ENCODE measurements around the gene MLLT10.

Gene MLLT10

DNA sequence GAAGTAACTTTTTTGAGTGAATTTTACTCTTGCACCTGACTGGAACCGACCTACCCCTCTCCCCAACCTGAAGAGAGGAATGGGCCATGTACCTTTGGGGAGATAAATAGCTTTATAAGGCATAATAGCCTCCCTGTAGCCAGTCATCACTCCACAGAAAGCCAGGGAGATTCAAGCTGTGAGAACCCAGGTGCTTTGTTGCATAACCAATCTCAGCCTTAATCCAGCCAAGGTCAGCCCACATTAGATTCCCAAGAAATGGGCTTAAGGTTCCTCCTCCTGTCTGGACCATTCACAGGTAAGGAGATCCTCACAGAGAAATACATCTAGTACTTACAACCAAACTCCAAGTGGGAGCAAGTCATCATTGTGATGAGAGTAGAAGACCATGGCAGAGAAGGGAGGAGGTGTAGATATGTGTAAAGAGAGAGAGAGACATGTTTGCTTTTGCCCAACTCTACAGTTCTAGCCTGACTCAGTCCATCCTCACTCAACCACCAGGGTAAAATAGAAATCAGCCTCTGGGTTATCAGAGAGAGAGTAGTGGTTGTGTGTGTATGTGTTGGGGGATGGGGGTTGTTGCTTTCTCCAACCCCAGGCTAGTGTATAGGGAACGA is 32.2 kb upstream of the MLLT10 start:
- DNase-seq (ENCODE audit: low spot score), result no peak

DNA sequence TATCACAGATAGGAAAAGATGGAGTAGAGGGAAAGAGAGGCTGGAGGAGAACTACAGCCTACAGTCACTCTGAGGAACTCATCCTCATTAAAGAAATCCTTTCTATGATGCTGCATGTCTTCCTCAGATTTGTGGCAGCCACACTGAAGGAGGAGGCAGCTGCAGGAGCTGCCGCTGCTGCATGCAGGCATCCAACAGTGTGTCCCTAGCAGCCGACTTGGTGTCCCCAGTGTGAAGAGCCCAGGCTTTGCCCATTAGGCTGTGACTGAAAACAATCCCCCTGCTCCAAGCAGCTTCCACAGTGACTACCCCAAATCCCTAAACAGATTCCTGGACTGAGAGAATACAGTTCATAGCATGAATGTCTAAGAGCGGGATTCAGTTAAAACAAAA is 31.7 kb upstream of the MLLT10 start:
- no peak for DNase-seq (ENCODE audit: low spot score)

DNA sequence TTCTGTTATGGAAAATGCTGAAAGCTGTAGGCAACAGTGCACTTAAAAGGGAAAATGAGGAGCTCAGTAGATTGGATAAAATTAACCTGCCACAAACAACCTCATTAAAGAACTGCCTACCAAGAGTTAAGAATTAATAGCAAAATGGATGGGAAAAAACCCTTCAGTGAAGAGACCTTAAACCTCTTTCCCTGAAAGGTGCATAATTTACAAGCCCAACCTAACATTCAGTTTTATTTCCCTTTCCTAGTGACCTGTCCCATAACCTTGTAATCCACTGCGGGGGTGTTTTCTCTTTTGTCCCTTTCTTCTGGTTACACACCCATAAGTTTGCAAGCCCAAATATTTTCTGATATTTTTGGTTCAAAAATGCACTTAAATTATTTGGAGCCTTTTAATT is 30.5 kb upstream of the MLLT10 start:
- no peak for DNase-seq (ENCODE audit: low spot score)

DNA sequence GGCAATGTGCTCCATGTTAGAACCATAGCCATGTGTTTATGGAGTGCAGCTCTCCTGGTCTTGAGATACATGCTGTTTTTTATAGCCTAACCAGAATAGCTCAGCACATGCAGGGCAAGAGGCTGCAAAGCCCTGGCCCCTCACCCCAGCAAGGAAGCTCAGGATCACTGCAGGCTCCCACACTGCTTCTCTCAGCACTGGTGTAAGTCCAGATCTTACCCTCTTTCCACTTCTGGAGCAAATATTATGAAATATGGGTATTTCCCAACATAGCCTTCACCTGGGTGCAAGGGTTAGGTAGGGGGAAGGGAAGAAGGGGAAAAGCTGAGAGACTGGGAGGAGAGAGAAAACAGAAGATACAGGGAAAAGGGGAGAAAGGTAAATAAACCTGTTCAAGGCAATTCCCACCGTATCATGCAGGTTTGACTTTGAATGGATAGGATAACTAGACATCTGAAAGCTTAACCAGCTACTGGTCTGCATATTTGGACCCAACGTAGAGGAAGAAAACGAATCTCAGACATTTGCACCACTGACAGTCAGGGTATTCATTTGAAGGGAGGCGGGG is 28.2 kb upstream of the MLLT10 start:
- no peak for DNase-seq (ENCODE audit: low spot score)

DNA sequence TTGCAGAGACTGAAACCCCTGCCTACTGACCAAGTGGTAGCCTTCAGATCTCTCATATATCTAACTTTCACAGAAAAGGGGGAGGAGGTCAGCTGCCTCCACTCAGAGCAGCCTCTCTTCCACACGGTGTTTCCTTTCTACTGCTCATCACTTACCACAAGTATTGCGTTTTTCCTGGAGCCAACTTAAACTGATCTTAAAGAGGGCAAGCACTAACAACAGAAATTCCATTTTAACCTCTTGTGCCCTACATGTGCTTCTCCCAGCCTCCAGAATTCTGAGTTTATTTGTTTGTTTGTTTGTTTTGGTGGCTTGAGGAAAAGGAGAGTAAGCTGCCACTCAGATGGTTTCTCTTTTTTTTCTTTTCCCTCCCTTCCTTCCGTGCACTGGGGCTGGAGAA is 27.7 kb upstream of the MLLT10 start:
- no peak for DNase-seq (ENCODE audit: low spot score)

DNA sequence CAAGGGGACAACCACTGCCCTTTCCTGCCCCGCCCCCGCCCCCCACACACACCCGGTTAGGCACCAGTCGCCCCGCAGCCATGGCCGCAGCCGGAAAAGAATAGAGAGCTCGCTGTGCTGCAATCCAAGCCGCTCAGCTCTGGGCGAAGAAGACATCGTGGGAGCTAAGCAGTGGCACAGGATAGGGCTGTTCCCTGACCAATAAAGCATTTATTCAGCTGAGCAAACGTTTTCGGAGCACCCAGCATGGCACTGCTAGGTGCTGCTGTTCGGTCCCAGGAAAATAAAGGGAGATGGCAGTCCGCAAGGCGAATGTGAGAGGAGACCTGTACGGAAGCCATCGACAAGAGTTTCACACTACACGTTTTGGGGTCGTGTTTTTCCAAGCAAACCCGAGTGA is 26.9 kb upstream of the MLLT10 start:
- DNase-seq (ENCODE audit: low spot score), result no peak

DNA sequence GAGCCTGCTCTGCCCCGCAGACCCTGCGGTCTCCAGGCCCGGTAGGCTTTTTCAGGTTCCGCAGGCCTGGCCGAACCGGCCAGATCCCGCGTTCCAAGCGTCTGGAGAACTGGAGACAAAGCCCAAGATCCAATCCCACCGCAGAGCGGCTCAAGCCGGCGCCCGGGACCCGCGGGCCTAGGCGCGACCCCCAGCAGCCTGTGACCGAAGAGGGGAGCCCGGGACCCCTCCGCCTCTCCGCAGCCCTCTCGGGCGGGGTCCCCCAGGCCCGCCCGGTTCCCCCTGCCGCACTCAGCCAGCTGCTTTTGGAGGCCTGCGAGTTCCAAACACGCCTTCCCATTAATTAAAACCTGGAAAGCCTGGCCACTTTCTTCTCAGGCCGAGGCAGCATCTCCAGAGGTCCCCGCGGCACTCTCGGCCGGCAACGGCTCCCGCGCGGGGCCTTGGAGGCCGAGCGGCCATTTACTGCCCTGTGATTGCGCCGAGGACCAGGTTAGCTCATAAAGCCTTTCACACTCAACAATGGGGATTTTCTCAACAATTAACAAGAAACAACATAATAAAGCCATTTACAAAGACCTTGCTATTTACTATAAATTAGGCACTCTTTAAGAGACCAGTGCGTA is 25.2 kb upstream of the MLLT10 start:
- no peak for DNase-seq (ENCODE audit: low spot score)

DNA sequence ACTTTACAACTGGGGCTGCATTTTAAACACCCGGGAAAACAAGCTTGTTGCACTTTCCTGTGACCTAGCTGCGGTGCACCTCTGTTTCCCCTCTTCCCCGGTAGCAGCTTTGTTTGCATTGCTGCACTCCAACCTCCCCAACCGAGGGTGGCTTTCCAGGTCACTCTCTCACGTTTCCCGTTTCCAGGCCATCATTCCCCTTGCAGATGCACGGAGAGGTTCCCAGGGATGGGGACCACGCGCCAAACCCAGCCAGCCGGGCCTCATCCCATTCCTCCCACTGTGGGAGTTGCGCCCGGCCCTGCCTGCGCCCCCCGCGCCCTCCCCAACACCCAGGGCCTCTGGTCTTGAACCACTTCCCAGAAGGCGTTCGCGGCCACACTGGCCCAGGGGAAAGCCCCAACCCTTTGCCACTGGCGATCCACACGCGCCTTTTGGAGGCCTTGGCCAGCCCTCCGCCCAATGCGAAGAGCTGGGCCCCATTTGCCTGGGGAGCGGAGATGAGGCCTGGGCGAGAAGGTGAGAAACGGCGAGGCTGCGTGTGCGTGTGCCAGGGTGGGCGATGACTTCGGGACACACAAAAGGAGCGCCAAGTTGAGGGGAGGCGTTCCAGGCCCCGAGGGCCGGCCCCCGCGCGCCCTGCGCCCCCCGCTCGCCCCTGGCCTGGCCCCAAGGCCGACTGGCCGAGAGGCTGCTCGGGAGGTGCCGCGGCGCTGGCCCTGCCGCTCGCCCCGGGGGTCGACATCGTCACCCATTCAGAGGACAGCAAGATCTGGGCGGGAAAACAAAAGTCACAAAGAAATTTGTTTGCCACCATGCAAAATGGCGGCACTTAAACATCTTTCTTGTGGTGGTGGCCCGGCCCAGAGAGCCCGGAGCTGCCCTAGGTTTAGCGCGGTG is 24.4 kb upstream of the MLLT10 start:
- no peak for DNase-seq (ENCODE audit: low spot score)

DNA sequence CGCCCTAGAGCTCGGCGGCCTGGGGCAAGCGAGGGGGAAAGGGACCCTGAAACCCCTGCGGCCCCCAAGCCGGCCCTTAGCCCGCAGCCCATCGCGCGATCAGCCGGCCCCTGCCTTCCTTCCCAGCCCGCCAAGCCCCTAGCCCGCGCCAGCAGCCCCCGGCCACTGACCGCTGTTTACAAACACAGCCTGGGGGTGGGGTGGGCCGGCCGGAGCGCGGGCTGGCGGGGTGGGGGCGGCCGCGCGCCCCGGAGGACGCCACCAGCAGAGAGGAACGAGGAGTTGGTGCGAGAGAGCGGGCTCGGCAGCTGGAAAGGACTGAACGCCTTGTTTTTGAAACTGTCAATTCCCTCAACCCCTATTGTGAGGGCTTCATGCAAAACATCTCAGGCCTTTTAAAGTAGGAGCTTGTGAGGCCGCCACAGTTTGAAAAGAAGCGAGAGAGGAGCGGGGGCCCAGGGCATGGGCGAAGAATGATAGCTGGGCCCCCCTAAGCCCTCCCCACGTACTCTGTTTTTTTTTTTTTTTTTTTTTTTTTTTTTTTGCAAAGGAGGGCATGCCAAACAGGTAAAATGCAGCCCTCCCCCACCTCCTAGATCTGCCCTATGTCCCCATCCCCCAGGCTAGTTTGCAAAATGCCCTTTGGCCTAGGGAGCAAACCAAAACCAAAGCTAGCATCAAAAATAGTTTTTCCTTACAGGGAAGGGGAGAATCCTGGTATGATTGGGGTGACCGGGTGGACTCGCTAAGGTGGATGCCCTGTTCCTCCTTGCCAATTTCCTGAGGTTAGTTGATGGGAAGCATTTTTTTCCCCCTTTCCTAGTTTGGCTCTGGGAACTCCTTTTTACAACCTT is 23.6 kb upstream of the MLLT10 start:
- no peak for DNase-seq (ENCODE audit: low spot score)

DNA sequence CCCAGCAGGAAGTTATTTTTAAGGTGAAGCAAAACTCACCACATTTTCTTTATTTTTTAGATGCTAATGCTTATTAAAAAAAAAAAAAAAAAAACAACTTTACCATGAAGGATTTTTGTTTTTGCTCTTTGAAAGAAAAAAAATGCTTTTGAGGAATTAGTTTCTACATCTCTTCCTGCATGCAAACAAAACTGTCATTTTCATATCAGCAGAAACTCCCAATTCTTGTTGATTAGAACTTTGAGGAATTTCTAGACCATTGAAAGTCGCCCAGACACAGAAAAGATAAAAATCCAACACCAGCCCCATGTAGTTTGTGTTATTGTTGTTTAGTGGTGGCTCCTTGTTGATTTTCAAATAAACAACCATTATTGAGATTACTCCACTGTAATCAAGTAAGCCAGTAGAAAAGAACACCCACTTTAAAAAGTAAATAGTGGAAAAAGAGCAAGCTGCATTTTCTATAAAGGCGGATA is 22.9 kb upstream of the MLLT10 start:
- DNase-seq (ENCODE audit: low spot score), result no peak

DNA sequence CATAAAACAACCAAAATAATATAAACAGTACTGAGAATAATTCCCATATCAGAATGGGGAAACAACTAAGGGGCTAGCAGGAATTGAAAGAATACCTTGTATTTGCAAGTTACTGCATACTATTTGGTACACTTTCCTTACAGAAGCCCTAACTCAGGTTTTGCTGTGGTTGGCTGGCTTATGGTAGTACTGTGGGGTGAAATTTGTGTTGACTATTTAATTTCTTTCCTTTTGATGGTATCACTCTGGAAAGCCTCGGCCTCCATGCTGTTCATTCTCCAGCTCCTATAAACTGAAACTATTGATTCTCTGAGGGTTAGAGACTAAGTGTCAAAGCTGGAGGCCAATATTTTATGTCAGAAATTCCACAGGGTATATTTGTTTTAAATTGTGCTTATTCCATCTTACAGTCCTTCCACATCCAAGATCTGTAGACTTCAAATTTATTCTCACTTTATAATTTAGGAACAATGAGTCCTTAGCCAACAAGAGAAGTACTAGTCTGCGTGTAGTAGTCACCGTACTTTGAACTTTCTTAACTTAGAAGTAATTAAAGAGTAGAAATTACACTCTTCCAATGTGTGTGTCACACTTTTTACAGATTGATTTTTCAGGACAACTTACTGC is 22.0 kb upstream of the MLLT10 start:
- no peak for DNase-seq (ENCODE audit: low spot score)

DNA sequence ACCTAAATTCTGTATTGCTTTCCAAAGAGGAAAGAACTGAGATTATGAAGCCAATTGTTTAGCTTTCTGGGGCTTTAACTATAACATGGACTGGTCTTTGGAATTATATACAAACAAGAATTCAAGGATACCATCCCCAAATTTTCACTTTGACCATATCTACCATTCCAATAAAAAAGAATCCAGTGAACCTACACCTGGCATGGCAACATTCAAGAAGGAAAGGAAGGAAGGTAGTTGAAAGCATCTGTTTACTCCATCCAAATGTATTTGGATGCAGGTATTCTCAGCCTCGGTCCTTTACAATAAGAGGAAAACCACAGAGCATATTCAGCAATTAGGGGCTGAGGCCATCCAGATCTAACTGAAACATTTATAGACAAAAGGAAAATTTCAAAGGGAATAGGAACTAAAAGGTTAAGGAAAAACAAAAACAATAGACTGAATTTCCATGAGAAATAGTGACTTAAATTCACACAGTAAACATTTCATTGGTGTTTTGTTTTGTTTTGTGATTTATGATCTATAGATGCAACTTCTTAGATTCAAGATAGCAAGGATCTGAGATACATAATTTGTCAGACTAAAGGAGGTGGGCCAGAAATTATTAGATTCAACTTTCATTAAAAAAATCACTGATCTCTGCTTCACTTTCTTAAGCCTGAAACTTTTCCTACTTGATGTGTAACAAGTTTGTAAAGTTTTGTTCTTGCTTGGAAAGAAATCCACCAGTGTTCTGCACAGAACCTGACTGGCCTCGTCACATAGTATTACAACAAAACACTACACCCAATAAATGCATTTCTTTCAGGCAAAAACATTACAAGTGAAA is 21.2 kb upstream of the MLLT10 start:
- no peak for DNase-seq (ENCODE audit: low spot score)

DNA sequence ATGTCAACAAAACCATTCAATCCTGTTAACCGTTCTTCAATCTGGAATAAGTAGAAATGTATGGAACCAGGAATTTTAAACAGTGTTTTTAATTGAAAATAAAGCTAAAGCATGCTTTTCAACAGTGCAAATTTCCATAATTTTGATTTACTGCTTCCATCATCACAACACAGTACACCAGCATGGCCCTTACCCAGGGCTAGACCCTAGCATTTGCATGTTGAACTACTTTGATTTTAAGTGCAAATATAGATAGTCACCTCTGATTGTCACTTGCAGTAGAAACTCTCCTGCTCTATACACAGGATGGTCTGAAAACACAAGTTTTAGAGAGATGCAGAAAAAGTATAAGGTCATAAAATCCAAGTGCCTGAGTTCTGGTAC is 20.6 kb upstream of the MLLT10 start:
- no peak for DNase-seq (ENCODE audit: low spot score)

DNA sequence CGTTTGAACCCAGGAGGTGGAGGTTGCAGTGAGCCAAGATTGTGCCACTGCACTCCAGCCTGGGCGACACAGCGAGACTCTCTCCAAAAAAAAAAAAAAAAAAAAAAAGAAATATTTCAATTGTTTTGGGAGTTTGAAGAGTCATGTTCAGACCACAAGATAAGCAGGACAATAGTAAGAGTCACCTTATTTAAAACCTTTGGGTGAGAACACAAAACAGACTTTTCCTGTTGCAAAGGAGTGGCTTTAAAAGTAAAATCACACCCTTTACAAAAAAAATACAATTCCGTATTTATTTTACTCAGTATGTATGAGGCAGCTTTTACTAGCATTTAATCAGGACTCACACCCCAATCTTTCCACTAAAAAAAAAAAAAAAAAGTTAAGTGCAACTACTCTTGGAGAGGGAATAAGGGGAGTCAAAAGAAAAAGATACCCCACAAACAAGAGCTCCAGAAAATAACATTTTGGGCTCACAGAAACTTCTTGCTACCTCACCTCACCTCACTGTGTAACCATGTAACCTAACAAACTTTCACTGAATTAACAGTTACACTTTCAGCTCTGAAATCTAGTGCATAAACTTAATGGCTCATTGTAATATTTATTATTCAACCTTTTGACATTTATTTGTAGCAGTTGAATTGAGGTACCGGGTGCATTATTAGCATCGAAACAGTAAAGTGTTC is 19.8 kb upstream of the MLLT10 start:
- DNase-seq (ENCODE audit: low spot score), result no peak

DNA sequence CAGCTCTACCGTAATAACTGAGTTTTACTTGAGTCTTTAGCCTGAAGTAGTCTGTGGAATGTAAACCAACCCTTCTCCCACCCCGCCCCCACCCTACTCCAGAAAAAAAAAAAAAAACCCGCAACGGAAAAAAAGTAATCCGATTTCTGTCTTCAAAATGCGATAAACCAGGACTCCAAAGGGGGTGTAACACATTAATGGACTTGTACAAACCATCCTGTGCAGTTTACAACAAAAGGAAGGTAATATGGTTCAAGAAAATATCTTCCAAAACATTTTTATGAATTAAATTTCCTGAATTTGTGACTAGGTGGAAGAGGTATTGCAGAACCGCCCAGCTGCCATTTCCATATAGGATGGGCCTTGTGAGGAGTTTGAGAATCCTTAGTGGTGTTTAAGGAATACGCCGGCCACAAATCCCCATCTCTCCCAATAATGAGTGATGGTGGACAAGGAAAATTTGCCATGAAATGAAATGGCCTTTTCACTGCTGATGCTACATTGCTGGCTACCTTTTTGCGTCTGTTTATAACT is 19.1 kb upstream of the MLLT10 start:
- DNase-seq (ENCODE audit: low spot score), result no peak

DNA sequence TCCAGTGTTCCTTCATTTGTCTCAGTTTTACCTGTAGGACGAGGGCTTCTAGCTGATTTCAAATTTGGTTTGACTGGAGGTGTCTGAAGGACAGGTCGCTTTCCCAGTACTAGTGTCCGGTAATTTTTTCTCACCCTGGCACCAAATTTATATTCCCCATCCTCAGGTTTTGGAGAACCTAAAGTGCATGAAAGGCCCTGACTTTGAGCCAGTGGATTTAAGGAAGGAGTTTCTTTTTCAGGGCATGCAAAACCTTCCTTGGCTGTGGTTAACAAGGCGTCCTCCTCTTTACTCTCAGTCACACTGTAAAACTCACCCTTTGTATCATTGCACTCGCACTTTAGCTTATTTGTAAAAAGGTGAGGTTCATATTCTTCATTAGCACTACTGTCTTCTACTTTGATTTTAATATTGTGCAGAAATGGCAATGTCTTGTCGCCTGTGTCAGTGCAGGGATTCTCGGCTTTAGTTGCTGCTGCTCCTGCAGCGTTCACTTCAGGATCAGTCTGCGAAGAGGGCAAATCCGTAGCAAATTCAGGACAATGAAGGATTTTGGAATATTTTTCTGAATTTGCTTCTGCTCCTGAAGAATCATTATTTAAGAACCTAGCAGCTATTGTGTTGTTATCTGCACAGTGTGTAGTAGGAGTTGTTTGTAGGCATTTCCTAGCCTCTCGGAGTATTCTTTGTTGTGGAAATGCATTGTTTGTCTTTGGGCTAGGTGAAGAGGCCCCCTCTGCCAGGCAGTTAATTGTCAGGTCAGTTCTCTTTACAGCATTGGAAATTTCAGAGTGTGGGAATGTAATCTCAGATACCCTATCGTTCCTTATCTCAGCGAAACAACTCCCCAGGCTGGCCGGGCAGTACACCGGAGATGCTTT is 18.4 kb upstream of the MLLT10 start:
- no peak for DNase-seq (ENCODE audit: low spot score)

DNA sequence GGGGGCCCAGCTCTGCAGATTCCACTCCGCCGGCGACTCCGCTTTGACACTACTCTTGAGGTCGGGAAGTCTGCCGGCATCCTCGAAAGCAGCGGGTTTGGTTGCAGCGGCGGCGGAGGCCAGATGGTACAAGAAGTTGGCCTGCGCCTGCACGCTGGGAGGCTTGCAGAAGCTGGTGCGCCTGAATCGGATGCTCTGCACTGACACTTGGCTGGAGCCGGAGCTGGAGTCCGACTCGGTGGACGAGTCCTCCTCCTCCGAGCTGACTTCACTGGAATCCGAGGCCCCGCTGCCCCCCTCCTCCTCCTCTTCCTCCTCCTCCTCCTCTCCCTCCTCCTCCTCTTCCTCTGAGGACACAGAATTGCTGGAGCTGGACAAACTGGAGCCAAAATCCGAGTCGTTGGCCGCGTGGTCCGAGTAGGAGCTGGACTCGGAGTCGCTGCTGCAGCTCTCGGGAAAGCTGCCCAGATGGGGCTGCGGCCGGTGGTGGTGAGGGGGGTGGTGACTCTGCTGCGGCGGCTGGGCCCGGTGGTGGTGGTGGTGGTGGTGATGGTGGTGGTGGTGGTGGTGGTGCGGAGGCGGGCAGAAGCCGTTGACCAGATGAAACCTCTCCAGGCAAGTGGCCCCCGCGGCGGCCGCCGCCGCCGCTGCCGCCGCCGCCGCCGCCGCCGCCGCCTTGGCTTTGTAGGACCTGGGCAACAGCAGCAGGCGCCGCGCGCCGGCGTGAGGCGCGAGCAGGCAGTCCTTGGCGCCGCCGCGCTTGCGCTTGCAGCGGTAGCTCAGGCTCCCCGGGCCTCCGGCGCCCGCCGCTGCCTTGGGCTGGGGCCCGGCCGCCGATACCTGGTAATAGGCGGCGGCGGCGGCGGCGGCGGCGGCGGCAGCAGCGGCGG is 17.5 kb upstream of the MLLT10 start:
- DNase-seq (ENCODE audit: low spot score), result peak; percentile 40

Measured in pons (tissue), 1 donor.